Transverse colon (tissue), 4 donors: ENCODE results near the gene ASH1L.
"Not testable (repeated sequence)": the region's sequence is repeated elsewhere in the genome, so short reads cannot be mapped to it uniquely, and the experiment has no call there.

Source experiments
- CTCF ChIP-seq, 5 experiments: fragments of 200-600 bp in 3 of 5; fragments of 450-650 bp in 2 of 5; sonication (generic) in 3 of 5; IDR thresholded peaks; 1 replicate in 2 of 5; 2 replicates in 3 of 5; pipeline ENCODE4 v1.5.1; 2016 to 2017; ENCODE audit warnings: antibody characterized with exemption in 5 of 5, inconsistent platforms in 3 of 5, mild to moderate bottlenecking in 2 of 5, moderate library complexity in 1 of 5
- EP300 ChIP-seq: sonication (generic); formaldehyde crosslinking; IDR thresholded peaks from one replicate; pipeline ENCODE4 v1.6.1; 2017; ENCODE audit warnings: antibody characterized with exemption, low read depth
- POLR2AphosphoS5 ChIP-seq, 3 donors: sonication (generic); formaldehyde crosslinking; IDR thresholded peaks; one replicate each; pipeline ENCODE4 v1.6.1; 2016; ENCODE audit warnings: antibody characterized with exemption in 3 of 3

DNA sequence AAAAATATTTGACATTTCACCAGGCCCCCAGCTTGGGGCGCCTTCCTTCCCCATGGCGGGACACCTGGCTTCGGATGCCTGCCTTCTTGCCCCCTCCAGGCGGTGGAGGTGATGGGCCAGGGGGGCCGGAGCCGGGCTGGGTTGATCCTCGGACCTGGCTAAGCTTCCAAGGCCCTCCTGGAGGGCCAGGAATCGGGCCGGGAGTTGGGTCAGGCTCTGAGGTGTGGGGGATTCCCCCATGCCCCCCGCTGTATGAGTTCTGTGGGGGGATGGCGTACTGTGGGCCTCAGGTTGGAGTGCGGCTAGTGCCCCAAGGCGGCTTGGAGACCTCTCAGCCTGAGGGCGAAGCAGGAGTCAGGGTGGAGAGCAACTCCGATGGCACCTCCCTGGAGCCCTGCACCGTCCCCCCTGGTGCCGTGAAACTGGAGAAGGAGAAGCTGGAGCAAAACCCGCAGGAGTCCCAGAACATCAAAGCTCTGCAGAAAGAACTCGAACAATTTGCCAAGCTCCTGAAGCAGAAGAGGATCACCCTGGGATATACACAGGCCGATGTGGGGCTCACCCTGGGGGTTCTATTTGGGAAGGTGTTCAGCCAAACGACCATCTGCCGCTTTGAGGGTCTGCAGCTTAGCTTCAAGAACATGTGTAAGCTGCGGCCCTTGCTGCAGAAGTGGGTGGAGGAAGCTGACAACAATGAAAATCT lies 129.3 kb downstream of the ASH1L start:
- not testable (repeated sequence) for TF ChIP-seq CTCF (IDR thresholded peaks at IDR 0.05); POLR2AphosphoS5 (IDR thresholded peaks at IDR 0.05); EP300
